SK-N-SH (cell line): ENCODE measurements around the gene MED12.

Experiments
- FOXJ3 ChIP-seq: sonication (generic); formaldehyde crosslinking; IDR thresholded peaks from 2 replicates; pipeline ENCODE4 v1.5.1; 2020; ENCODE audit warnings: mild to moderate bottlenecking, missing genetic modification reagents
- RAD21 ChIP-seq: IDR thresholded peaks from 2 replicates; pipeline ENCODE4 v1.6.1; 2012; ENCODE audit warnings: mild to moderate bottlenecking, low read length
- RCOR1 ChIP-seq: fragments of 150-350 bp; IDR thresholded peaks from 2 replicates; pipeline ENCODE4 v1.6.1; 2017; ENCODE audit warnings: antibody characterized with exemption, low read length
- TAF1 ChIP-seq: IDR thresholded peaks from 2 replicates; pipeline ENCODE4 v1.6.1; 2012; ENCODE audit warnings: low read depth, mild to moderate bottlenecking, low read length, moderate library complexity, borderline replicate concordance
- TF ChIP-seq, protein P1 (sequence below): IDR thresholded peaks from 2 replicates; pipeline ENCODE4 v1.4.0; 2012; ENCODE audit warnings: low read depth, borderline replicate concordance
- TF ChIP-seq, protein P2 (sequence below): fragments of 200-600 bp; sonication (generic); IDR thresholded peaks from 2 replicates; pipeline ENCODE4 v1.6.1; 2017; ENCODE audit warnings: antibody characterized with exemption, mild to moderate bottlenecking, moderate library complexity
- TF ChIP-seq, protein P3 (sequence below): IDR thresholded peaks from 2 replicates; pipeline ENCODE4 v1.6.1; 2012; ENCODE audit warnings: mild to moderate bottlenecking, low read depth, low read length, moderate library complexity

DNA sequence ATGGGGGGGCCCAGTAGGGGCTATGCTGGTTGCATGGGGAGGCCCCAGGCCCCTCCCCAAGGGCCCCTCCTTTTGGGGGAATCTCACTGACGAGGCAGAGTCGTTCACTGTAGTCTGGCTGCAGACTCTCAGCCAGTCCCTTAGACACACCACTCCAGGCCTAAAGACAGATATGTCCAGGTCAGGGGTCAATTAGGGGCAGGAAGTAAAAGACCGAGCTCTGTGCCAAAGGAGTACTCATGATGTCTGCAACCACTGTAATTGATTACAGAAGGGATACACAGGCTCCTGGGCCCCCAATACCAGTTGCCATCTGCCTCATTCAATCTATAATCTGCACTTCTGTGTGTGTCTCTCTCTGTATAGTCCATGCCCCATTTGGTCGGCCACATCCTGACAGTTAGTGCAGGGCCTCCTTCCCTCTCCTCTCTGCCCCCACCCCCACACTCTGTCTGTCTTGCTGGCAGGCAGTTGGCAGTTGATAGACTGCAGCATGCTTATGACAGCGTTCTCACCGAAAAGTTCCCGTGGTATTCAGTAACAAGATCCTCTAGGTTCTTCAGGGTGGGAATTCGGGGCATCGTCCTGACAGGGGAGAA lies 10.5 kb upstream of the MED12 start:
- TF ChIP-seq, protein P1, sequence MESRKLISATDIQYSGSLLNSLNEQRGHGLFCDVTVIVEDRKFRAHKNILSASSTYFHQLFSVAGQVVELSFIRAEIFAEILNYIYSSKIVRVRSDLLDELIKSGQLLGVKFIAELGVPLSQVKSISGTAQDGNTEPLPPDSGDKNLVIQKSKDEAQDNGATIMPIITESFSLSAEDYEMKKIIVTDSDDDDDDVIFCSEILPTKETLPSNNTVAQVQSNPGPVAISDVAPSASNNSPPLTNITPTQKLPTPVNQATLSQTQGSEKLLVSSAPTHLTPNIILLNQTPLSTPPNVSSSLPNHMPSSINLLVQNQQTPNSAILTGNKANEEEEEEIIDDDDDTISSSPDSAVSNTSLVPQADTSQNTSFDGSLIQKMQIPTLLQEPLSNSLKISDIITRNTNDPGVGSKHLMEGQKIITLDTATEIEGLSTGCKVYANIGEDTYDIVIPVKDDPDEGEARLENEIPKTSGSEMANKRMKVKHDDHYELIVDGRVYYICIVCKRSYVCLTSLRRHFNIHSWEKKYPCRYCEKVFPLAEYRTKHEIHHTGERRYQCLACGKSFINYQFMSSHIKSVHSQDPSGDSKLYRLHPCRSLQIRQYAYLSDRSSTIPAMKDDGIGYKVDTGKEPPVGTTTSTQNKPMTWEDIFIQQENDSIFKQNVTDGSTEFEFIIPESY: no peak
- TF ChIP-seq, protein P2, sequence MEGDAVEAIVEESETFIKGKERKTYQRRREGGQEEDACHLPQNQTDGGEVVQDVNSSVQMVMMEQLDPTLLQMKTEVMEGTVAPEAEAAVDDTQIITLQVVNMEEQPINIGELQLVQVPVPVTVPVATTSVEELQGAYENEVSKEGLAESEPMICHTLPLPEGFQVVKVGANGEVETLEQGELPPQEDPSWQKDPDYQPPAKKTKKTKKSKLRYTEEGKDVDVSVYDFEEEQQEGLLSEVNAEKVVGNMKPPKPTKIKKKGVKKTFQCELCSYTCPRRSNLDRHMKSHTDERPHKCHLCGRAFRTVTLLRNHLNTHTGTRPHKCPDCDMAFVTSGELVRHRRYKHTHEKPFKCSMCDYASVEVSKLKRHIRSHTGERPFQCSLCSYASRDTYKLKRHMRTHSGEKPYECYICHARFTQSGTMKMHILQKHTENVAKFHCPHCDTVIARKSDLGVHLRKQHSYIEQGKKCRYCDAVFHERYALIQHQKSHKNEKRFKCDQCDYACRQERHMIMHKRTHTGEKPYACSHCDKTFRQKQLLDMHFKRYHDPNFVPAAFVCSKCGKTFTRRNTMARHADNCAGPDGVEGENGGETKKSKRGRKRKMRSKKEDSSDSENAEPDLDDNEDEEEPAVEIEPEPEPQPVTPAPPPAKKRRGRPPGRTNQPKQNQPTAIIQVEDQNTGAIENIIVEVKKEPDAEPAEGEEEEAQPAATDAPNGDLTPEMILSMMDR: no peak
- TF ChIP-seq FOXJ3: no peak
- TF ChIP-seq RAD21: no peak
- no peak for TF ChIP-seq TAF1
- TF ChIP-seq RCOR1: no peak
- TF ChIP-seq, protein P3, sequence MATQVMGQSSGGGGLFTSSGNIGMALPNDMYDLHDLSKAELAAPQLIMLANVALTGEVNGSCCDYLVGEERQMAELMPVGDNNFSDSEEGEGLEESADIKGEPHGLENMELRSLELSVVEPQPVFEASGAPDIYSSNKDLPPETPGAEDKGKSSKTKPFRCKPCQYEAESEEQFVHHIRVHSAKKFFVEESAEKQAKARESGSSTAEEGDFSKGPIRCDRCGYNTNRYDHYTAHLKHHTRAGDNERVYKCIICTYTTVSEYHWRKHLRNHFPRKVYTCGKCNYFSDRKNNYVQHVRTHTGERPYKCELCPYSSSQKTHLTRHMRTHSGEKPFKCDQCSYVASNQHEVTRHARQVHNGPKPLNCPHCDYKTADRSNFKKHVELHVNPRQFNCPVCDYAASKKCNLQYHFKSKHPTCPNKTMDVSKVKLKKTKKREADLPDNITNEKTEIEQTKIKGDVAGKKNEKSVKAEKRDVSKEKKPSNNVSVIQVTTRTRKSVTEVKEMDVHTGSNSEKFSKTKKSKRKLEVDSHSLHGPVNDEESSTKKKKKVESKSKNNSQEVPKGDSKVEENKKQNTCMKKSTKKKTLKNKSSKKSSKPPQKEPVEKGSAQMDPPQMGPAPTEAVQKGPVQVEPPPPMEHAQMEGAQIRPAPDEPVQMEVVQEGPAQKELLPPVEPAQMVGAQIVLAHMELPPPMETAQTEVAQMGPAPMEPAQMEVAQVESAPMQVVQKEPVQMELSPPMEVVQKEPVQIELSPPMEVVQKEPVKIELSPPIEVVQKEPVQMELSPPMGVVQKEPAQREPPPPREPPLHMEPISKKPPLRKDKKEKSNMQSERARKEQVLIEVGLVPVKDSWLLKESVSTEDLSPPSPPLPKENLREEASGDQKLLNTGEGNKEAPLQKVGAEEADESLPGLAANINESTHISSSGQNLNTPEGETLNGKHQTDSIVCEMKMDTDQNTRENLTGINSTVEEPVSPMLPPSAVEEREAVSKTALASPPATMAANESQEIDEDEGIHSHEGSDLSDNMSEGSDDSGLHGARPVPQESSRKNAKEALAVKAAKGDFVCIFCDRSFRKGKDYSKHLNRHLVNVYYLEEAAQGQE: no peak
